ENCODE results near the gene PTPRJ. TPM values are rescaled to one million over a fixed set of nuclear protein-coding genes. Genes with fewer than 3 reads are reported as not detected.

PTPRJ gene
- total and polyA plus RNA-seq, 2 donors (not counting 3 experiments of a cell fraction or from before 2014, with no cell fraction given): 3.1 to 7.7 TPM

- no peak overlapping the region for H3K27ac ChIP-seq (ENCODE audit: insufficient read depth, low read depth, low read length)
- no peaks in the 10 kb centered on the region for H3K4me1 ChIP-seq (ENCODE audit: control insufficient read depth, extremely low read depth, insufficient read depth, low read length)
- TF ChIP-seq JUN (IDR thresholded peaks at IDR 0.05; ENCODE audit: borderline replicate concordance, insufficient read depth, insufficient read length, low read depth) (no peak), POLR2A (IDR thresholded peaks at IDR 0.05; ENCODE audit: low read depth, low read length) (no peak), EZH2 (IDR thresholded peaks at IDR 0.05; ENCODE audit: borderline replicate concordance, low read depth, low read length, severe bottlenecking) (no peak), CTCF (IDR thresholded peaks at IDR 0.05; ENCODE audit: extremely low read depth in 1 of 2, insufficient read depth in 1 of 2, low read depth in 1 of 2, low read length in 2 of 2) (no peak), MYC (IDR thresholded peaks at IDR 0.05; ENCODE audit: low read depth, low read length) (no peak), GATA2 (IDR thresholded peaks at IDR 0.05; ENCODE audit: insufficient read depth, insufficient read length, low read depth, low read length) (no peak), FOS (IDR thresholded peaks at IDR 0.05; ENCODE audit: borderline replicate concordance, insufficient read depth, low read length) (no peak), POLR2AphosphoS5 (IDR thresholded peaks at IDR 0.05; ENCODE audit: insufficient read depth, low read depth, low read length) (no peak), MAX (IDR thresholded peaks at IDR 0.05; ENCODE audit: insufficient read depth, insufficient read length) (no peak)
- POLR2A ChIA-PET: no interaction called here
- no peak overlapping the region for H2AFZ ChIP-seq (ENCODE audit: low read depth, low read length)
- CTCF ChIA-PET: interaction anchor here (1.2 to 1.6 kb wide), 4 partner anchors 15 to 121 kb away, joined by 3 to 10 read pairs (median 4); no protein-coding TSS in a partner anchor
- no peak overlapping the region for H3K4me3 ChIP-seq (replicated peaks in 1 of 3; ENCODE audit: insufficient read depth in 1 of 3, low read depth in 1 of 3, low read length in 3 of 3)
- H4K20me1 ChIP-seq (replicated peaks; ENCODE audit: control insufficient read depth, extremely low read depth, insufficient read depth, low read length): no peaks in the 10 kb centered on the region
- DNase-seq (ENCODE audit: low read depth, low spot score) (no peak), FAIRE-seq (no peak)
- no TSS peak for BruUV-seq (replicated peaks)
- intact Hi-C loops (cut with micrococcal nuclease) (no loop called here), dilution Hi-C loops (cut with MboI; ENCODE audit: extremely low pct_ligation_motif_present, low sequenced_read_pairs) (no loop called here)
- H3K27me3 ChIP-seq (ENCODE audit: control insufficient read depth in 2 of 2, insufficient read depth in 2 of 2, low read length in 2 of 2): no peaks in the 10 kb centered on the region
- H3K9ac ChIP-seq (replicated peaks; ENCODE audit: extremely low read depth, insufficient read depth, low read length): no peak overlapping the region
- H3K9me1 ChIP-seq (replicated peaks; ENCODE audit: control insufficient read depth, extremely low read depth, insufficient read depth, low read length): no peaks in the 10 kb centered on the region
- H3K9me3 ChIP-seq (replicated peaks; ENCODE audit: control insufficient read depth, insufficient read depth, low read length): no peaks in the 10 kb centered on the region
- no peaks in the 10 kb centered on the region for H3K79me2 ChIP-seq (ENCODE audit: control insufficient read depth, insufficient read depth, low read length)
- H3K4me2 ChIP-seq (ENCODE audit: insufficient read depth, low read length): no peak overlapping the region
- H3K36me3 ChIP-seq (ENCODE audit: control insufficient read depth in 2 of 2, extremely low read depth in 1 of 2, insufficient read depth in 2 of 2, low read length in 2 of 2): no peaks in the 10 kb centered on the region
Observed at GRCh38 chr11:48055292-48056132, 75.2 kb downstream of the PTPRJ start.

Measured in endothelial cell of umbilical vein (primary cell).